ENCODE results near the gene GNAS. TPM values are rescaled to one million over a fixed set of nuclear protein-coding genes. Genes with fewer than 3 reads are reported as not detected.

GNAS gene
- total RNA-seq, 2 experiments from 2014 or later: 638 to 913 TPM

- H2AFZ ChIP-seq (ENCODE audit: low read length): no peak overlapping the region
- DNase-seq (ENCODE audit: low spot score): no peak
- CTCF ChIA-PET (ENCODE audit: unreplicated experiment): no interaction called here
Measured at GRCh38 chr20:58838174-58838573, 14.3 kb upstream of the GNAS start.

DNA sequence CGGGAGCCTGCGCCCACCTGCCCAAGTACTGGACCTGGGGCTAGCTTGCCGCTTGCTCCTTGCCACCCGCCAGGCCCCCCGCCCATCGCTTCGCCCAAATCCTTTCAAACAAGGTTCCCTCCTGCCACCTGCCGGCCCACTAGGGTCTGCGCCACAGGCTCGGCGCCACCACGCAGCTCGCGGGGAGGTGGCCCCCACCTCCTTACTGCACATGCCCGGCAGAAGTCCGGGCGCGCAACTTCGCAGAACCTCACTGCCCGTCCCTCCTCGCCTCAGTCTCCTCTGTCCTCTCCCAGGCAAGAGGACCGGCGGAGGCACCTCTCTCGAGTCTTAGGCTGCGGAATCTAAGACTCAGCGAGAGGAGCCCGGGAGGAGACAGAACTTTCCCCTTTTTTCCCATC, 13.0 kb upstream of the GNAS start:
- no peak overlapping the region for H2AFZ ChIP-seq (ENCODE audit: low read length)
- H3K4me1 ChIP-seq (ENCODE audit: insufficient read depth, low read length, poor library complexity, severe bottlenecking): no peaks in the 10 kb centered on the region
- H3K79me2 ChIP-seq (ENCODE audit: insufficient read depth, low read depth, low read length): no peaks in the 10 kb centered on the region
- no peak overlapping the region for H3K4me2 ChIP-seq (ENCODE audit: low read length)
- H3K4me3 ChIP-seq (ENCODE audit: low read depth, low read length, poor library complexity, severe bottlenecking): no peak overlapping the region
- intact Hi-C loops (cut with micrococcal nuclease; ENCODE audit: unreplicated experiment): loop anchor here (5.0 kb wide), 1 partner anchor 602 kb away; no protein-coding TSS in a partner anchor
- DNase-seq (ENCODE audit: low spot score): peak; percentile 37
- no peak for TF ChIP-seq EZH2phosphoT487 (IDR thresholded peaks at IDR 0.05; ENCODE audit: borderline replicate concordance, low read depth, low read length)
- TF ChIP-seq, protein P1, sequence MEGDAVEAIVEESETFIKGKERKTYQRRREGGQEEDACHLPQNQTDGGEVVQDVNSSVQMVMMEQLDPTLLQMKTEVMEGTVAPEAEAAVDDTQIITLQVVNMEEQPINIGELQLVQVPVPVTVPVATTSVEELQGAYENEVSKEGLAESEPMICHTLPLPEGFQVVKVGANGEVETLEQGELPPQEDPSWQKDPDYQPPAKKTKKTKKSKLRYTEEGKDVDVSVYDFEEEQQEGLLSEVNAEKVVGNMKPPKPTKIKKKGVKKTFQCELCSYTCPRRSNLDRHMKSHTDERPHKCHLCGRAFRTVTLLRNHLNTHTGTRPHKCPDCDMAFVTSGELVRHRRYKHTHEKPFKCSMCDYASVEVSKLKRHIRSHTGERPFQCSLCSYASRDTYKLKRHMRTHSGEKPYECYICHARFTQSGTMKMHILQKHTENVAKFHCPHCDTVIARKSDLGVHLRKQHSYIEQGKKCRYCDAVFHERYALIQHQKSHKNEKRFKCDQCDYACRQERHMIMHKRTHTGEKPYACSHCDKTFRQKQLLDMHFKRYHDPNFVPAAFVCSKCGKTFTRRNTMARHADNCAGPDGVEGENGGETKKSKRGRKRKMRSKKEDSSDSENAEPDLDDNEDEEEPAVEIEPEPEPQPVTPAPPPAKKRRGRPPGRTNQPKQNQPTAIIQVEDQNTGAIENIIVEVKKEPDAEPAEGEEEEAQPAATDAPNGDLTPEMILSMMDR (conservative IDR thresholded peaks at IDR 0.05; ENCODE audit: low read length): peak; percentile 65
- BruUV-seq (replicated peaks): no TSS peak
- POLR2A ChIA-PET: no interaction called here
- H3K9me3 ChIP-seq (ENCODE audit: low read length): no peaks in the 10 kb centered on the region
- no peaks in the 10 kb centered on the region for H3K9me2 ChIP-seq (ENCODE audit: insufficient read depth, low read length)
- peaks cover 13% of the 10 kb centered on the region; the same call in 1 of the 2 replicates for H3K36me3 ChIP-seq (ENCODE audit: insufficient read depth, low read length)
- CTCF ChIA-PET (ENCODE audit: unreplicated experiment): interaction anchor here (0.5 kb wide), 1 partner anchor 731 kb away, joined by 3 read pairs; no protein-coding TSS in a partner anchor
- no peaks in the 10 kb centered on the region for H4K20me1 ChIP-seq (ENCODE audit: insufficient read depth, low read length)
- H3K27ac ChIP-seq (ENCODE audit: low read depth, low read length, poor library complexity, severe bottlenecking): no peak overlapping the region

More at GRCh38 chr20:58838174-58838573, 14.3 kb upstream of the GNAS start:
- TF ChIP-seq, protein P1 (conservative IDR thresholded peaks at IDR 0.05; ENCODE audit: low read length): 0 out of 2 replicates have a peak, but pooled peaks have one; percentile 13
- no peak for TF ChIP-seq EZH2phosphoT487 (IDR thresholded peaks at IDR 0.05; ENCODE audit: borderline replicate concordance, low read depth, low read length)
- H3K9me3 ChIP-seq (ENCODE audit: low read length): no peaks in the 10 kb centered on the region
- no peaks in the 10 kb centered on the region for H3K4me1 ChIP-seq (ENCODE audit: insufficient read depth, low read length, poor library complexity, severe bottlenecking)
- H3K36me3 ChIP-seq (ENCODE audit: insufficient read depth, low read length): peaks cover 18% of the 10 kb centered on the region; the same call in 1 of the 2 replicates
- H3K4me3 ChIP-seq (ENCODE audit: low read depth, low read length, poor library complexity, severe bottlenecking): no peak overlapping the region
- POLR2A ChIA-PET: no interaction called here
- no TSS peak for BruUV-seq (replicated peaks)
- H3K9me2 ChIP-seq (ENCODE audit: insufficient read depth, low read length): no peaks in the 10 kb centered on the region
- H4K20me1 ChIP-seq (ENCODE audit: insufficient read depth, low read length): no peaks in the 10 kb centered on the region
- intact Hi-C loops (cut with micrococcal nuclease; ENCODE audit: unreplicated experiment): loop anchor here (5.0 kb wide), 1 partner anchor 601 kb away; no protein-coding TSS in a partner anchor
- no peaks in the 10 kb centered on the region for H3K79me2 ChIP-seq (ENCODE audit: insufficient read depth, low read depth, low read length)
- H3K27ac ChIP-seq (ENCODE audit: low read depth, low read length, poor library complexity, severe bottlenecking): no peak overlapping the region
- no peak overlapping the region for H3K4me2 ChIP-seq (ENCODE audit: low read length)

DNA sequence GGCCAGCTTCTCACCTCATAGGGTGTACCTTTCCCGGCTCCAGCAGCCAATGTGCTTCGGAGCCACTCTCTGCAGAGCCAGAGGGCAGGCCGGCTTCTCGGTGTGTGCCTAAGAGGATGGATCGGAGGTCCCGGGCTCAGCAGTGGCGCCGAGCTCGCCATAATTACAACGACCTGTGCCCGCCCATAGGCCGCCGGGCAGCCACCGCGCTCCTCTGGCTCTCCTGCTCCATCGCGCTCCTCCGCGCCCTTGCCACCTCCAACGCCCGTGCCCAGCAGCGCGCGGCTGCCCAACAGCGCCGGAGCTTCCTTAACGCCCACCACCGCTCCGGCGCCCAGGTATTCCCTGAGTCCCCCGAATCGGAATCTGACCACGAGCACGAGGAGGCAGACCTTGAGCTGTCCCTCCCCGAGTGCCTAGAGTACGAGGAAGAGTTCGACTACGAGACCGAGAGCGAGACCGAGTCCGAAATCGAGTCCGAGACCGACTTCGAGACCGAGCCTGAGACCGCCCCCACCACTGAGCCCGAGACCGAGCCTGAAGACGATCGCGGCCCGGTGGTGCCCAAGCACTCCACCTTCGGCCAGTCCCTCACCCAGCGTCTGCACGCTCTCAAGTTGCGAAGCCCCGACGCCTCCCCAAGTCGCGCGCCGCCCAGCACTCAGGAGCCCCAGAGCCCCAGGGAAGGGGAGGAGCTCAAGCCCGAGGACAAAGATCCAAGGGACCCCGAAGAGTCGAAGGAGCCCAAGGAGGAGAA, 12.3 kb upstream of the GNAS start:
- no TSS peak for BruUV-seq (replicated peaks)
- no peaks in the 10 kb centered on the region for H3K79me2 ChIP-seq (ENCODE audit: insufficient read depth, low read depth, low read length)
- H3K4me3 ChIP-seq (ENCODE audit: low read depth, low read length, poor library complexity, severe bottlenecking): no peak overlapping the region
- DNase-seq (ENCODE audit: low spot score): no peak
- no peak overlapping the region for H3K27ac ChIP-seq (ENCODE audit: low read depth, low read length, poor library complexity, severe bottlenecking)
- CTCF ChIA-PET (ENCODE audit: unreplicated experiment): no interaction called here
- peaks cover 13% of the 10 kb centered on the region; the same call in 1 of the 2 replicates for H3K36me3 ChIP-seq (ENCODE audit: insufficient read depth, low read length)
- POLR2A ChIA-PET: no interaction called here
- H3K4me2 ChIP-seq (ENCODE audit: low read length): no peak overlapping the region
- no peaks in the 10 kb centered on the region for H4K20me1 ChIP-seq (ENCODE audit: insufficient read depth, low read length)
- no peaks in the 10 kb centered on the region for H3K4me1 ChIP-seq (ENCODE audit: insufficient read depth, low read length, poor library complexity, severe bottlenecking)
- TF ChIP-seq, protein P1 (conservative IDR thresholded peaks at IDR 0.05; ENCODE audit: low read length): no peak
- TF ChIP-seq EZH2phosphoT487 (IDR thresholded peaks at IDR 0.05; ENCODE audit: borderline replicate concordance, low read depth, low read length): no peak
- intact Hi-C loops (cut with micrococcal nuclease; ENCODE audit: unreplicated experiment): loop anchor here (5.0 kb wide), 1 partner anchor 603 kb away; no protein-coding TSS in a partner anchor
- no peak overlapping the region for H2AFZ ChIP-seq (ENCODE audit: low read length)
- H3K9me3 ChIP-seq (ENCODE audit: low read length): no peaks in the 10 kb centered on the region
- H3K9me2 ChIP-seq (ENCODE audit: insufficient read depth, low read length): no peaks in the 10 kb centered on the region

All from OCI-LY7 (cell line).